Skeletal muscle satellite cell (primary cell): ENCODE measurements around the gene BANF1. TPM values are rescaled to one million over a fixed set of nuclear protein-coding genes. Genes with fewer than 3 reads are reported as not detected.

ENCODE experiments used
- H3K27me3 ChIP-seq: 2 replicates; pipeline ENCODE4 v1.7.0; 2013; ENCODE audit warnings: low read length; ENCODE audit not compliant: control insufficient read depth, insufficient read depth
- H3K36me3 ChIP-seq: 2 replicates; pipeline ENCODE4 v1.7.0; 2013; ENCODE audit warnings: mild to moderate bottlenecking, control low read depth, low read length; ENCODE audit not compliant: insufficient read depth
- H3K4me1 ChIP-seq: 2 replicates; pipeline ENCODE4 v1.7.0; 2013; ENCODE audit warnings: low read length; ENCODE audit not compliant: control insufficient read depth, insufficient read depth
- H3K4me2 ChIP-seq: 2 replicates; pipeline ENCODE4 v1.7.0; 2013; ENCODE audit warnings: mild to moderate bottlenecking, low read length
- H3K4me3 ChIP-seq: 2 replicates; pipeline ENCODE4 v1.7.0; 2013; ENCODE audit warnings: low read length
- H3K9ac ChIP-seq: 2 replicates; pipeline ENCODE4 v1.7.0; 2013; ENCODE audit warnings: mild to moderate bottlenecking, low read depth, low read length, moderate library complexity
- H3K9me3 ChIP-seq: replicated peaks from 2 replicates; pipeline ENCODE4 v1.7.0; 2013; ENCODE audit warnings: mild to moderate bottlenecking, control low read depth, low read length
- total RNA-seq: library from RNA; depleted of rRNA; stranded (reverse); fragments of >200 nt; gene quantifications from 2 replicates; pipeline ENCODE4 v1.2.3, GENCODE V29; 2012; rRNA removed

The BANF1 gene, protein sequence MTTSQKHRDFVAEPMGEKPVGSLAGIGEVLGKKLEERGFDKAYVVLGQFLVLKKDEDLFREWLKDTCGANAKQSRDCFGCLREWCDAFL
- 23.1 and 36.3 TPM in 2 replicates for total RNA-seq

DNA sequence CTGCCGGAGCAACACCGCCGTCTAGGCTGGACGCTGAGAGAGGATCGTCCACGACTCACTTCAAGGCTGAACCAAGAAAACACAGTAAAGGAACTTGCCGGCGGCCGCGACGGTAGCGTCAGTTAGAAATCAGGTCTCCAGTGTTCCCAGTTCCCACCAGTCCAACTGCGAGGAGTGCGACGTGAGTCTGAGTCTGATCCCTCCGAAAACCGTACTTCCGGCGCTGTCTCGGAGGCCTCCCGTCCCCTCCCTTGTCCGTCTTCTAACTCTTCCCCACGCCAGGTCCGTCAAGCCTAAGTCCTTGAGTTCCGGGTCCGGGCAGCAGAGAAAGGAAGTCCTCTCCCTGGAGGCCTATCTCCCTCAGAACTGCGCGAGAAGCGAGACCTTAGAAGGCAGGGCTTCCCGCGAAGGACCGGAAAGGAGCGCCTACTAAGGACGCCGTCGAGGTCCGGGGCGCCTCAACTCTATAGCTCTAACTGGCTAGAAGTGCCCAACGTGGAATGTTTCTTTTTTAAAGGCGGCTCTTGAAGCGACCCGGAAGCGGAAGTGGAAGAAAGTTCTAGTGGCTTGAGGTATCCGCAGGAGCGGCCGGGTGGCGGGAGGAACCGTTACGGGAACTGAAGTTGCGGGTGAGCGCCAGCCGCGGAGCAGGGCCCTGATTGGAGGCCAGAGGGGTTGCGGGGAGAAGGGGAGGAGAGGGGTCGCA is at the start of gene BANF1, which contains the start of gene EIF1AD:
Gene BANF1 (plus strand): TSS at position 562 of the 706 bp plus-strand sequence. CDS start 748 bp downstream, outside the sequence.
Gene EIF1AD (minus strand): TSS at position 216 of the 706 bp plus-strand sequence. CDS start 1,768 bp downstream, outside the sequence.
- Histone ChIP-seq H3K4me1 (peaks cover 10% of the 10 kb centered on the region), H3K4me3 (peak within 1 kb of the TSS; percentile 85), H3K4me2 (peak within 1 kb of the TSS; percentile 91), H3K27me3 (no peaks in the 10 kb centered on the region), H3K36me3 (peaks cover 51% of the 10 kb centered on the region), H3K9me3 (no peaks in the 10 kb centered on the region), H3K9ac (peak within 1 kb of the TSS; percentile 91)

DNA sequence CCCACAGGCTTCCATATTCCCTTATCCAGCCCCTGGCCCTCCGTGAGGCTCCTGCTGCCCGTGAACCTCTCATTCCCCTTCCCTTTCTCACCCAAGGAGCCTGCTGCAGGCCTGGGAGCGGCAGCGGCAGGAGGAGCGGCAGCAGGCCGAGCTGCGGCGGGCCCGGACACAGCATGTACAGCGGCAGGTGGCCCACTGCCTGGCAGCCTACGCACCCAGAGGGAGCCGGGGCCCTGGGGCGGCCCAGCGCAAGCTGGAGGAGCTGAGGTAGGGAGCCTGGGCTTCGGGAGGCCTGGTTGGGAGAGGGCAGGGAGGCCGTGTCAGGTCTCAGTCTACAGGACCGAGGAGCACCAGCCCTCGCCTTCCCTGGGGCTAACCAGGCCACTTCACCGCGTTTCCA is 48.8 kb upstream of the BANF1 start:
- H3K4me1 ChIP-seq = no peaks in the 10 kb centered on the region
- H3K4me2 ChIP-seq = no peak overlapping the region
- no peaks in the 10 kb centered on the region for H3K27me3 ChIP-seq
- H3K9me3 ChIP-seq = no peaks in the 10 kb centered on the region
- no peak overlapping the region for H3K4me3 ChIP-seq
- no peak overlapping the region for H3K9ac ChIP-seq
- H3K36me3 ChIP-seq = no peaks in the 10 kb centered on the region

DNA sequence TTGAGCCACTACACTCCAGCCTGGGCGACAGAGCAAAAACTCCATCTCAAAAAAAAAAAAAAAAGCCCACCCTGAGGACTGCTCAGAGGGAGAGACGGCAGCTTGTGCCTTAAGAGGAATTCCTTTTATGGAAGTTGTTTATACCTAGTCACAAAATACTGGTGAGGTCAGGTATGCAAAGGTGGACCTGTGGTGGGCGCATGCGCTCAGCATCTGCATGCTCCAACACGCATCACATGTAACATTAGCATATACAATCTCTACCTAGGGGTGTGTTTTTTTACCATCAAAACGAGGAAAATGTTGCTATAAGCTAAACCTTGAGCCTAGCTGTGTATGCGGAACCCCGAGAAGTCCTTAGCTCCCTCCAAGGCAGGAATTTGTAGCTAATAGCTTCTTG is 47.5 kb upstream of the BANF1 start:
- Histone ChIP-seq H3K9ac (no peak overlapping the region), H3K27me3 (no peaks in the 10 kb centered on the region), H3K4me1 (no peaks in the 10 kb centered on the region), H3K4me3 (no peak overlapping the region), H3K36me3 (no peaks in the 10 kb centered on the region), H3K9me3 (no peaks in the 10 kb centered on the region), H3K4me2 (no peak overlapping the region)

GRCh38 chr11:65958291-65958690 is 44.0 kb upstream of the BANF1 start:
- Histone ChIP-seq H3K9ac (no peak overlapping the region), H3K36me3 (no peaks in the 10 kb centered on the region), H3K4me3 (no peak overlapping the region), H3K4me2 (no peak overlapping the region), H3K4me1 (peaks cover 10% of the 10 kb centered on the region), H3K27me3 (no peaks in the 10 kb centered on the region), H3K9me3 (no peaks in the 10 kb centered on the region)

GRCh38 chr11:65958774-65959420 is 43.4 kb upstream of the BANF1 start:
- Histone ChIP-seq H3K9ac (no peak overlapping the region), H3K4me1 (peaks cover 13% of the 10 kb centered on the region), H3K9me3 (no peaks in the 10 kb centered on the region), H3K27me3 (no peaks in the 10 kb centered on the region), H3K4me2 (no peak overlapping the region), H3K36me3 (no peaks in the 10 kb centered on the region), H3K4me3 (no peak overlapping the region)

- no peaks in the 10 kb centered on the region for H3K27me3 ChIP-seq
- peaks cover 14% of the 10 kb centered on the region for H3K4me1 ChIP-seq
- H3K4me3 ChIP-seq = peak overlapping the region; percentile 79
- no peaks in the 10 kb centered on the region for H3K9me3 ChIP-seq
- H3K9ac ChIP-seq = peak overlapping the region; percentile 98
- peak overlapping the region; percentile 87 for H3K4me2 ChIP-seq
- peaks cover 17% of the 10 kb centered on the region for H3K36me3 ChIP-seq
Measured at GRCh38 chr11:65960824-65961266, 41.5 kb upstream of the BANF1 start.

DNA sequence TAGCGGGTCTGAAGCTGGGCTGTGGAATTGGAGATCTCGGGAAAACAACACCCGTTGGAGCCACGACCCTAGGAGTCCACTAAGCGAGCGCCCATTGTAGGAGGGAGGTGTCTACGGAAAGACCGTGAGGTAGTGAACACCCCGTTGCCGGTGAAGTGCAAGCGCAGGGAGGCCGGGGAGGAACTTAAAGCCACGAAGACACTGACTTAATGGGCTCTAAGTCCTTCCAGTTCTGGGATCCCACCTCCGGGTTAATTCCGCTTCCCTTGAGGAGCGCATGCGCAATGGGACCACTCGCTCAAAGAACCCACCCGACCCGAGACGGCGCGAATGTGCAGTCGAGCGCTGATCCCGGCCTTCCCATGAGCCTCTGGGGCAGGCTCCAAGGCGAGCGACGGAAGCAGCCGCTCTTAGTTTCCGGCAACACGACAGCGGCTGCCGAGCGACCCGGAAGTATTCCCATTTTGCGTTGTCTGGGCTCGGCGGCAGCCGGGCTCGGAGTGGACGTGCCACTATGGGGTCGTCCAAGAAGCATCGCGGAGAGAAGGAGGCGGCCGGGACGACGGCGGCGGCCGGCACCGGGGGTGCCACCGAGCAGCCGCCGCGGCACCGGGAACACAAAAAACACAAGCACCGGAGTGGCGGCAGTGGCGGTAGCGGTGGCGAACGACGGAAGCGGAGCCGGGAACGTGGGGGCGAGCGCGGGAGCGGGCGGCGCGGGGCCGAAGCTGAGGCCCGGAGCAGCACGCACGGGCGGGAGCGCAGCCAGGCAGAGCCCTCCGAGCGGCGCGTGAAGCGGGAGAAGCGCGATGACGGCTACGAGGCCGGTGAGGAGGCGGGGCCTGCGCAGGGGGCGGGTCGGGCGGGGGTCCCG is 40.8 kb upstream of the BANF1 start, which contains the start of gene SART1:
Gene SART1 (plus strand): TSS at position 468 of the 874 bp plus-strand sequence. CDS start 47 bp downstream, at position 515.
- peak within 1 kb of the TSS; percentile 98 for H3K9ac ChIP-seq
- peaks cover 23% of the 10 kb centered on the region for H3K36me3 ChIP-seq
- H3K4me1 ChIP-seq = peaks cover 14% of the 10 kb centered on the region
- H3K4me2 ChIP-seq = peak within 1 kb of the TSS; percentile 87
- no peaks in the 10 kb centered on the region for H3K27me3 ChIP-seq
- H3K9me3 ChIP-seq = no peaks in the 10 kb centered on the region
- H3K4me3 ChIP-seq = peak within 1 kb of the TSS; percentile 79

- H3K4me2 ChIP-seq = peak overlapping the region; percentile 87
Measured at GRCh38 chr11:65962141-65962564, 40.1 kb upstream of the BANF1 start.

DNA sequence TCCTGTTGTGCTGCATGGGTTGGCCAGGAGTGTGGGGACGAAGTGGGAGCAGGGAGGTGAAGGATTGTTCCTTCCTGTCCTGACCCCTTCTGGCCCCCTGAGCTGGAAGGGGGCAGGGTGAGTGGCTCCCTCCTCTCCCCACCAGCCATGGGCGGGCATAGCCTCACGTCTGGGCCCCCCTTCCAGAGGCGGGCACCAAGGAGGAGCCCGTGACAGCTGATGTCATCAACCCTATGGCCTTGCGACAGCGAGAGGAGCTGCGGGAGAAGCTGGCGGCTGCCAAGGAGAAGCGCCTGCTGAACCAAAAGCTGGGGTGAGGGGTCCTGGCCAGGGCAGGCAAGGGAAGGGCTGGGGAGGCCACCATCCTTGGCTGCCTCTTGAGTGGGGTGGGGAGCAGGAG is 37.4 kb upstream of the BANF1 start:
- H3K36me3 ChIP-seq = peaks cover 49% of the 10 kb centered on the region
- H3K4me2 ChIP-seq = no peak overlapping the region
- H3K4me1 ChIP-seq = peaks cover 14% of the 10 kb centered on the region
- H3K4me3 ChIP-seq = no peak overlapping the region
- no peaks in the 10 kb centered on the region for H3K27me3 ChIP-seq
- no peaks in the 10 kb centered on the region for H3K9me3 ChIP-seq
- no peak overlapping the region for H3K9ac ChIP-seq

More at GRCh38 chr11:65962141-65962564, 40.1 kb upstream of the BANF1 start:
- Histone ChIP-seq H3K4me1 (peaks cover 14% of the 10 kb centered on the region), H3K9me3 (no peaks in the 10 kb centered on the region), H3K4me3 (peak overlapping the region; percentile 79), H3K9ac (peak overlapping the region; percentile 98), H3K36me3 (peaks cover 30% of the 10 kb centered on the region), H3K27me3 (no peaks in the 10 kb centered on the region)

DNA sequence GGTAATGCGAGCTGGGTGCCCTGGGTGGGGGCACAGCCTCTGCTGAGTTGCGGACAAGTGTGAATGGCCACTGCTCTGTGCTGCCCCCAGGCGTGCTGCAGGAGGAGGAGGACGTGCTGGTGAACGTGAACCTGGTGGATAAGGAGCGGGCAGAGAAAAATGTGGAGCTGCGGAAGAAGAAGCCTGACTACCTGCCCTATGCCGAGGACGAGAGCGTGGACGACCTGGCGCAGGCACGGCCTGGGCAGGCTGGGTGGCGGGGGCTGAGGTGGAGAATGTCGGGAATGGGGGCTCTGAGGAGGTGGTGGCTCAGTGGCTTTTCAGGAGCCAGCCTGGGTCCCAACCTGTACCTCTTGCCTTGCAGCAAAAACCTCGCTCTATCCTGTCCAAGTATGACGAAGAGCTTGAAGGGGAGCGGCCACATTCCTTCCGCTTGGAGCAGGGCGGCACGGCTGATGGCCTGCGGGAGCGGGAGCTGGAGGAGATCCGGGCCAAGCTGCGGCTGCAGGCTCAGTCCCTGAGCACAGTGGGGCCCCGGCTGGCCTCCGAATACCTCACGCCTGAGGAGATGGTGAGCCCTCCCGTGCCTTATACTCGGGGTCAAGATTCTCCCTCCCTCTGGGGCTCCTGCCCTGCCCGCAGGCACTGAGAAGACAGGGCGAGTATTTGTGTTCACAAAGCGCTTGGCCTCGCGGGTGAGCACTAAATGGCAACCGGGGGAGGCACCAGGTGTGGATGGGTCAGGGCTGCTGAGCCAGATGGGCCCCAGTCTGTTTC is 36.1 kb upstream of the BANF1 start:
- Histone ChIP-seq H3K27me3 (no peaks in the 10 kb centered on the region), H3K4me3 (no peak overlapping the region), H3K36me3 (peaks cover 56% of the 10 kb centered on the region), H3K4me2 (no peak overlapping the region), H3K9ac (no peak overlapping the region), H3K9me3 (no peaks in the 10 kb centered on the region), H3K4me1 (peaks cover 14% of the 10 kb centered on the region)
